ENCODE measurements around the gene FXYD2. TPM values are rescaled to one million over a fixed set of nuclear protein-coding genes. Genes with fewer than 3 reads are reported as not detected.

Gene FXYD2
- total RNA-seq, 2 donors from 2014 or later, result 3.0 TPM

GRCh38 chr11:117793583-117793982, 31.0 kb downstream of the FXYD2 start:
- peaks cover 82% of the 10 kb centered on the region for H3K27me3 Mint-ChIP-seq (ENCODE audit: insufficient read depth)
- H3K27ac ChIP-seq (ENCODE audit: low read depth, low read length), result no peak overlapping the region
- no peak overlapping the region for H3K9ac ChIP-seq (ENCODE audit: extremely low read depth, low read length, poor library complexity, severe bottlenecking)
- H3K27me3 ChIP-seq (ENCODE audit: control insufficient read depth, insufficient read depth, low read length, poor library complexity, severe bottlenecking), result peaks cover 88% of the 10 kb centered on the region
- no peak for DNase-seq
- no peaks in the 10 kb centered on the region for H3K36me3 ChIP-seq (ENCODE audit: control insufficient read depth, insufficient read depth, low read length)
- H3K36me3 Mint-ChIP-seq (ENCODE audit: low read depth), result no peaks in the 10 kb centered on the region
- peaks cover 5% of the 10 kb centered on the region for H3K4me1 Mint-ChIP-seq
- H3K9me3 ChIP-seq (ENCODE audit: control insufficient read depth, low read length), result no peaks in the 10 kb centered on the region
- H3K9me3 Mint-ChIP-seq, result no peaks in the 10 kb centered on the region
- no peak overlapping the region for H3K27ac Mint-ChIP-seq
- H3K4me3 ChIP-seq (ENCODE audit: low read length), result no peak overlapping the region
- H3K4me1 ChIP-seq (ENCODE audit: control insufficient read depth, insufficient read depth, low read length), result no peaks in the 10 kb centered on the region
- no peak for TF ChIP-seq CTCF (conservative IDR thresholded peaks at IDR 0.05)
- WGBS, 2 experiments (ENCODE audit: insufficient coverage in 1 of 2, insufficient read length in 1 of 2), result 91% methylated on average over 8 to 9 of the region's 9 CpGs
- no peak overlapping the region for H3K4me3 Mint-ChIP-seq

GRCh38 chr11:117792992-117793391, 31.6 kb downstream of the FXYD2 start:
- H3K4me1 ChIP-seq (ENCODE audit: control insufficient read depth, insufficient read depth, low read length), result no peaks in the 10 kb centered on the region
- peaks cover 84% of the 10 kb centered on the region for H3K27me3 ChIP-seq (ENCODE audit: control insufficient read depth, insufficient read depth, low read length, poor library complexity, severe bottlenecking)
- 91 to 100% methylated on average over 1 to 6 of the region's 6 CpGs for WGBS, 2 experiments (ENCODE audit: insufficient coverage in 1 of 2, insufficient read length in 1 of 2)
- H3K36me3 ChIP-seq (ENCODE audit: control insufficient read depth, insufficient read depth, low read length), result no peaks in the 10 kb centered on the region
- no peaks in the 10 kb centered on the region for H3K9me3 ChIP-seq (ENCODE audit: control insufficient read depth, low read length)
- Mint-ChIP-seq H3K4me1 (peaks cover 5% of the 10 kb centered on the region), H3K27ac (no peak overlapping the region), H3K9me3 (no peaks in the 10 kb centered on the region), H3K4me3 (no peak overlapping the region), H3K36me3 (ENCODE audit: low read depth) (peaks cover under 1% of the 10 kb centered on the region), H3K27me3 (ENCODE audit: insufficient read depth) (peaks cover 80% of the 10 kb centered on the region)
- no peak overlapping the region for H3K9ac ChIP-seq (ENCODE audit: extremely low read depth, low read length, poor library complexity, severe bottlenecking)
- DNase-seq, result no peak
- no peak overlapping the region for H3K27ac ChIP-seq (ENCODE audit: low read depth, low read length)
- no peak for TF ChIP-seq CTCF (conservative IDR thresholded peaks at IDR 0.05)
- H3K4me3 ChIP-seq (ENCODE audit: low read length), result no peak overlapping the region

GRCh38 chr11:117792241-117792640, 32.3 kb downstream of the FXYD2 start:
- Mint-ChIP-seq H3K36me3 (ENCODE audit: low read depth) (peaks cover 3% of the 10 kb centered on the region), H3K27ac (no peak overlapping the region), H3K4me3 (no peak overlapping the region), H3K4me1 (peaks cover 10% of the 10 kb centered on the region), H3K9me3 (no peaks in the 10 kb centered on the region), H3K27me3 (ENCODE audit: insufficient read depth) (peaks cover 76% of the 10 kb centered on the region)
- Histone ChIP-seq H3K27me3 (ENCODE audit: control insufficient read depth, insufficient read depth, low read length, poor library complexity, severe bottlenecking) (peaks cover 77% of the 10 kb centered on the region), H3K36me3 (ENCODE audit: control insufficient read depth, insufficient read depth, low read length) (no peaks in the 10 kb centered on the region), H3K4me1 (ENCODE audit: control insufficient read depth, insufficient read depth, low read length) (no peaks in the 10 kb centered on the region), H3K9me3 (ENCODE audit: control insufficient read depth, low read length) (no peaks in the 10 kb centered on the region), H3K4me3 (ENCODE audit: low read length) (no peak overlapping the region), H3K27ac (ENCODE audit: low read depth, low read length) (no peak overlapping the region), H3K9ac (ENCODE audit: extremely low read depth, low read length, poor library complexity, severe bottlenecking) (no peak overlapping the region)
- no peak for TF ChIP-seq CTCF (conservative IDR thresholded peaks at IDR 0.05)
- DNase-seq, result no peak
- 83% methylated on average over 3 of the region's 5 CpGs; no CpG with 5 or more reads in 1 of the 2 experiments for WGBS, 2 experiments (ENCODE audit: insufficient coverage in 1 of 2, insufficient read length in 1 of 2)
